Immature natural killer cell (primary cell): ENCODE measurements around the gene AP2B1. TPM values are rescaled to one million over a fixed set of nuclear protein-coding genes. Genes with fewer than 3 reads are reported as not detected.

Experiments used
- DNase-seq, 3 donors: peaks; one replicate each; pipeline ENCODE4 v3.0.0; 2022; ENCODE audit warnings: mixed read lengths in 1 of 3
- H3K27ac Mint-ChIP-seq, 6 donors: one replicate each; pipeline ENCODE4 v1.8.0; 2020; ENCODE audit warnings: mixed read lengths in 6 of 6, mild to moderate bottlenecking in 5 of 6, inconsistent platforms in 4 of 6, moderate library complexity in 3 of 6
- H3K27me3 Mint-ChIP-seq, 3 donors: one replicate each; pipeline ENCODE4 v1.8.0; 2020 to 2021; ENCODE audit warnings: low read depth in 3 of 3, mild to moderate bottlenecking in 3 of 3, mixed read lengths in 3 of 3, moderate library complexity in 3 of 3, inconsistent platforms in 1 of 3
- H3K36me3 Mint-ChIP-seq, 3 donors: one replicate each; pipeline ENCODE4 v1.8.0; 2020; ENCODE audit warnings: mixed read lengths in 3 of 3, inconsistent platforms in 2 of 3, mild to moderate bottlenecking in 2 of 3
- H3K4me1 Mint-ChIP-seq, 2 donors: one replicate each; pipeline ENCODE4 v1.8.0; 2020; ENCODE audit warnings: inconsistent platforms in 2 of 2, mild to moderate bottlenecking in 2 of 2, mixed read lengths in 2 of 2, moderate library complexity in 1 of 2
- H3K4me3 Mint-ChIP-seq, 5 donors: one replicate each; pipeline ENCODE4 v1.8.0; 2020; ENCODE audit warnings: mild to moderate bottlenecking in 5 of 5, mixed read lengths in 5 of 5, inconsistent platforms in 3 of 5, moderate library complexity in 3 of 5
- H3K9me3 Mint-ChIP-seq, 6 donors: one replicate each; pipeline ENCODE4 v1.8.0; 2020; ENCODE audit warnings: mild to moderate bottlenecking in 6 of 6, mixed read lengths in 6 of 6, inconsistent platforms in 4 of 6, moderate library complexity in 3 of 6
- polyA plus RNA-seq, 3 donors: library from polyadenylated mRNA; unstranded; fragments of 300-500 nt; fragmentation: Illumina TruSeq; gene quantifications; one replicate each; pipeline ENCODE4 v1.2.3, GENCODE V29; 2021

The AP2B1 gene
- polyA plus RNA-seq, 3 donors from 2014 or later = 43.7 to 79.9 (median 51.4) TPM

- DNase-seq = no peak
- H3K4me3 Mint-ChIP-seq = no peak overlapping the region
- no peaks in the 10 kb centered on the region for H3K4me1 Mint-ChIP-seq
- no peaks in the 10 kb centered on the region for H3K9me3 Mint-ChIP-seq
- H3K36me3 Mint-ChIP-seq = peaks cover 43 to 52% (median 49%) of the 10 kb centered on the region in 3 donors
- H3K27ac Mint-ChIP-seq = no peak overlapping the region
- peaks cover 0 to 1% (median 0%) of the 10 kb centered on the region in 3 donors for H3K27me3 Mint-ChIP-seq
Measured at GRCh38 chr17:35723735-35724134, 136.6 kb downstream of the AP2B1 start.

GRCh38 chr17:35725058-35725457 lies 137.9 kb downstream of the AP2B1 start:
- Mint-ChIP-seq H3K27me3 (peaks cover 0 to 3% (median 1%) of the 10 kb centered on the region in 3 donors), H3K9me3 (no peaks in the 10 kb centered on the region), H3K27ac (no peak overlapping the region), H3K4me3 (no peak overlapping the region), H3K4me1 (no peaks in the 10 kb centered on the region), H3K36me3 (peaks cover 42 to 49% (median 47%) of the 10 kb centered on the region in 3 donors)
- no peak for DNase-seq

GRCh38 chr17:35725802-35726126 lies 138.6 kb downstream of the AP2B1 start:
- Mint-ChIP-seq H3K4me1 (peaks cover 5 to 6% of the 10 kb centered on the region in 2 donors), H3K27me3 (peaks cover 1 to 3% (median 2%) of the 10 kb centered on the region in 3 donors), H3K27ac (peak overlapping the region in 1 of 6 donors; percentile 51), H3K4me3 (no peak overlapping the region), H3K9me3 (no peaks in the 10 kb centered on the region), H3K36me3 (peaks cover 37 to 54% (median 45%) of the 10 kb centered on the region in 3 donors)
- DNase-seq = no peak

GRCh38 chr17:35726127-35726952 lies 139.2 kb downstream of the AP2B1 start:
- Mint-ChIP-seq H3K27ac (peak overlapping the region in 1 of 6 donors; percentile 51), H3K4me1 (peaks cover 11 to 12% of the 10 kb centered on the region in 2 donors), H3K27me3 (peaks cover 1 to 3% (median 2%) of the 10 kb centered on the region in 3 donors), H3K36me3 (peaks cover 36 to 57% (median 45%) of the 10 kb centered on the region in 3 donors), H3K4me3 (no peak overlapping the region), H3K9me3 (no peaks in the 10 kb centered on the region)
- no peak for DNase-seq

GRCh38 chr17:35726953-35727460 lies 139.9 kb downstream of the AP2B1 start:
- H3K9me3 Mint-ChIP-seq = no peaks in the 10 kb centered on the region
- peaks cover 11 to 12% of the 10 kb centered on the region in 2 donors for H3K4me1 Mint-ChIP-seq
- no peak for DNase-seq
- peaks cover 32 to 57% (median 45%) of the 10 kb centered on the region in 3 donors for H3K36me3 Mint-ChIP-seq
- H3K27me3 Mint-ChIP-seq = peaks cover 1 to 3% (median 2%) of the 10 kb centered on the region in 3 donors
- H3K4me3 Mint-ChIP-seq = no peak overlapping the region
- H3K27ac Mint-ChIP-seq = no peak overlapping the region

- no peak overlapping the region for H3K27ac Mint-ChIP-seq
- peaks cover 12 to 14% of the 10 kb centered on the region in 2 donors for H3K4me1 Mint-ChIP-seq
- H3K4me3 Mint-ChIP-seq = no peak overlapping the region
- H3K27me3 Mint-ChIP-seq = peaks cover 1 to 3% (median 2%) of the 10 kb centered on the region in 3 donors
- H3K36me3 Mint-ChIP-seq = peaks cover 32 to 57% (median 45%) of the 10 kb centered on the region in 3 donors
- DNase-seq = no peak
- no peaks in the 10 kb centered on the region for H3K9me3 Mint-ChIP-seq
Measured at GRCh38 chr17:35727635-35728034, 140.5 kb downstream of the AP2B1 start.

GRCh38 chr17:35728551-35728950 lies 141.4 kb downstream of the AP2B1 start:
- Mint-ChIP-seq H3K9me3 (no peaks in the 10 kb centered on the region), H3K4me1 (peaks cover 12 to 16% of the 10 kb centered on the region in 2 donors), H3K36me3 (peaks cover 29 to 50% (median 43%) of the 10 kb centered on the region in 3 donors), H3K4me3 (no peak overlapping the region), H3K27ac (no peak overlapping the region), H3K27me3 (peaks cover 1 to 3% (median 2%) of the 10 kb centered on the region in 3 donors)
- no peak for DNase-seq

- Mint-ChIP-seq H3K4me3 (peak overlapping the region in 4 of 5 donors; percentile 9 to 63 (median 52)), H3K9me3 (no peaks in the 10 kb centered on the region), H3K4me1 (peaks cover 12 to 16% of the 10 kb centered on the region in 2 donors), H3K27me3 (peaks cover 1 to 3% (median 2%) of the 10 kb centered on the region in 3 donors), H3K36me3 (peaks cover 24 to 41% (median 35%) of the 10 kb centered on the region in 3 donors), H3K27ac (no peak overlapping the region)
- no peak for DNase-seq
Measured at GRCh38 chr17:35729405-35729833, 142.3 kb downstream of the AP2B1 start.

GRCh38 chr17:35730400-35731005 lies 143.4 kb downstream of the AP2B1 start:
- Mint-ChIP-seq H3K27ac (no peak overlapping the region), H3K36me3 (peaks cover 13 to 31% (median 24%) of the 10 kb centered on the region in 3 donors), H3K27me3 (peaks cover 1 to 3% (median 2%) of the 10 kb centered on the region in 3 donors), H3K4me1 (peaks cover 12 to 16% of the 10 kb centered on the region in 2 donors), H3K9me3 (no peaks in the 10 kb centered on the region), H3K4me3 (peak overlapping the region; percentile 76 to 85 (median 81))
- DNase-seq = no peak

- peak; percentile 44 to 50 (median 46) for DNase-seq
- H3K27me3 Mint-ChIP-seq = peaks cover 1 to 3% (median 2%) of the 10 kb centered on the region in 3 donors
- peaks cover 12 to 16% of the 10 kb centered on the region in 2 donors for H3K4me1 Mint-ChIP-seq
- H3K36me3 Mint-ChIP-seq = peaks cover 9 to 26% (median 20%) of the 10 kb centered on the region in 3 donors
- peak within 1 kb of the TSS; percentile 76 to 85 (median 81) for H3K4me3 Mint-ChIP-seq
- no peaks in the 10 kb centered on the region for H3K9me3 Mint-ChIP-seq
- peak within 1 kb of the TSS in 4 of 6 donors; percentile 3 to 53 (median 30) for H3K27ac Mint-ChIP-seq
Measured at GRCh38 chr17:35731239-35731916, 144.3 kb downstream of the AP2B1 start, which contains the start of gene RASL10B. Gene RASL10B (plus strand): TSS chr17:35731639. CDS start chr17:35735185, 3,546 bp downstream.

- DNase-seq = no peak
- Mint-ChIP-seq H3K27me3 (peaks cover 0 to 3% (median 2%) of the 10 kb centered on the region in 3 donors), H3K27ac (peak overlapping the region in 2 of 6 donors; percentile 12 to 50), H3K4me3 (peak overlapping the region; percentile 63 to 80 (median 72)), H3K9me3 (no peaks in the 10 kb centered on the region), H3K36me3 (peaks cover 9 to 25% (median 20%) of the 10 kb centered on the region in 3 donors), H3K4me1 (peaks cover 12 to 16% of the 10 kb centered on the region in 2 donors)
Measured at GRCh38 chr17:35731917-35732805, 145.0 kb downstream of the AP2B1 start.

- peak overlapping the region in 2 of 6 donors; percentile 7 to 26 for H3K27ac Mint-ChIP-seq
- peaks cover 2 to 3% (median 2%) of the 10 kb centered on the region in 3 donors for H3K27me3 Mint-ChIP-seq
- peaks cover 5 to 19% (median 13%) of the 10 kb centered on the region in 3 donors for H3K36me3 Mint-ChIP-seq
- peaks cover 12 to 16% of the 10 kb centered on the region in 2 donors for H3K4me1 Mint-ChIP-seq
- no peak for DNase-seq
- peak overlapping the region; percentile 27 to 80 (median 72) for H3K4me3 Mint-ChIP-seq
- H3K9me3 Mint-ChIP-seq = no peaks in the 10 kb centered on the region
Measured at GRCh38 chr17:35732806-35733136, 145.6 kb downstream of the AP2B1 start.
